ENCODE results near the gene UGT1A10.
"Not testable (repeated sequence)": the region's sequence is repeated elsewhere in the genome, so short reads cannot be mapped to it uniquely, and the experiment has no call there.

The UGT1A10 gene

DNA sequence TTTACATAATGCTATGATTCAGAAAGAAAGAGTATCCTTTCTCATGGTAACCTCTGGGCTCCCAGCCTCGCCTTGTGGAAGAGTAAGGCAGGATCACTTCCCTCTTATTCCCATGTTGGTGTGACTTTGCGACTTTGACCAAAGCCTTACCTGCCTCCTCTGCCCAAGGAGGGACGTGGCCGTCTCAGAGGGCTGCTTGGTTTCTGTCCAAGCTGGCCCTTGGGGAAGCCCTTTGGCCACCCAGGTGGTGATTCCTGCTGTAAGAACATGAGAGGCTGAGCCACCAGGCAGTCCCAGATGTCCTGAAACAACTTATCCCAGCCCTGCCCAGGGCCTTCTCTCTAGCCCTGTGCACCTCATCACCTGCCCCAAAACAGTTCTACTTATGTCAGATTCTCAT, 62.5 kb downstream of the UGT1A10 start:
- DNase-seq: no peak

DNA sequence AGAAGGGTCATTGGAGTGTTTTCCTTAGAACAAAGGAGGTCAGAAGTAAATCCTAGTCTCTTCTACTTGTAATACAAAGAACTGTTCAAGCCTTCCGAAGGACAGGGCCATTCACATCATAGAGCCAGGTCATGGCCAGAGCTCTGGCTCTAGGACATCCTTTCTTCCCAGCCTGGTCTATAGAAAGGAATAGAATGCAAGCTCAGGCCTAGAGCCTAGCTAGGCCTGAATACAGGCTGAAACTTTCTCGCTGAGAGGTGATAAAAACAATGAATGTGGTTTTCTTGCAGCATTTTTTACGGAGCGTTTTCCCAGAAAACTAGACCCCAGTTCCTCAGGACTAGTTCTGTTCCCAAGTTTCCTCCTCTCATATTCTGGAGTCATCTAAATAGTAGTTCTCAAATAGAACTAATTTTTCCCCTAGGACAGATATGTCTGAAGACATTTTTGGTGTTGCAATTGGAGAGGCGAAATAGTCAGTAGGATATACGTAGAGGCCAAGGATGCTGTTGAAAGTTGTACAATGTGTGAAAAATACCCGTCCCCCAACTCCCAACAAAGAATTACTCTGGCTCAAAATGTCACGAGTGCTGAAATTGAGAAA, 63.3 kb downstream of the UGT1A10 start:
- no peak for DNase-seq

DNA sequence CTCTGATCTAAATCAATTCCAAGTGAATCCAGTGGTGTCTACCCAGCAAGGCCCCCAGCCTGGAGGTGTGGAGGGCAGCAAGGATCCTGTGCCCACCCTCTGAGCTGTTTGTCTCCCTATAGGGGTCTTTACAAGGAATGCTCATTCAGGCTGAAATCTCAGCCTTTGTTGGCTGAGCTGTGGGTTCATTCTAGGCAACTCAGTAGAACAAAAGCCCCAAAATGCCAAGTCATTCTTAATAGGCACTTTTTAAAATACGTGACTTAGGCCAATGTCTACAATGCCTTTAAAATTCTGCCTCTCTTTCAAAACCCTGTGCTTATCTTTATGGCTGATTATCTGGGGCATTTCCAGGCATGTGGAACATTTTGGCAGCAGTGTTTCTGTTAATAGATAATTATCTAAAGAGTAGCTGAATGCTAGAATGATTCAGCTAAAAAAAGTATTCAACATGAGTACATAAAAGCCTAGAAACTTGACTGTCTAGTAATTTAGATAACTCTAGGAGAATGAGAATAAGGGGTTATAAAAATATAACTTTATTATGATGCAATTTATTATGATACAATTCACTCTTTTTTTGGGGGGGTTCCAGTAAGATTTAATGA, 63.9 kb downstream of the UGT1A10 start:
- no peak for DNase-seq

DNA sequence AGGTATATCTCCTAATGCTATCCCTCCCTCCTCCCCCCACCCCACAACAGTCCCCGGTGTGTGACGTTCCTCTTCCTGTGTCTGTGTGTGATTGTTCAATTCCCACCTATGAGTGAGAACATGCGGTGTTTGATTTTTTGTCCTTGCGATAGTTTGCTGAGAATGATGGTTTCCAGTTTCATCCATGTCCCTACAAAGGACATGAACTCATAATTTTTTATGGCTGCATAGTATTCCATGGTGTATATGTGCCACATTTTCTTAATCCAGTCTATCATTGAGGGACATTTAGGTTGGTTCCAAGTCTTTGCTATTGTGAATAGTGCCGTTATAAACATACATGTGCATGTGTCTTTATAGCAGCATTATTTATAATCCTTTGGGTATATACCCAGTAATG, 64.6 kb downstream of the UGT1A10 start:
- DNase-seq: not testable (repeated sequence)

DNA sequence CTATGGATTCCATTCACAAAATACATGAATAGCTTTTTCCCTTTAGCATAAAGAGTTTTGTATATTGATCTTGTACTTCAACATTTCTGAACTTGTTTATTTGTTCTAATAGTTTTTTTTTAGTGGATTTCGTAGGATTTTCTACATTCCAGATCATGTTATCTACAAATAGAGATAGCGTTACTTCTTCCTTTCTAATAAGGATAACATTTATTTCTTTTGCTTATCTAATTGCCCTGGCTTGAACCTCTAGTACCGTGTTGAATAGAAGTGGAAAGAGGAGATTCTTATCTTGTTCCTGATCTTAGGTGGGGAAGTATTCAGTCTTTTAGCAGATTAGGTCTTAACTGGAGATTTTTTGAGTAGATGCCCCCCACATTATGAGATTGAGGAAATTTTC, 66.0 kb downstream of the UGT1A10 start:
- DNase-seq: no peak

DNA sequence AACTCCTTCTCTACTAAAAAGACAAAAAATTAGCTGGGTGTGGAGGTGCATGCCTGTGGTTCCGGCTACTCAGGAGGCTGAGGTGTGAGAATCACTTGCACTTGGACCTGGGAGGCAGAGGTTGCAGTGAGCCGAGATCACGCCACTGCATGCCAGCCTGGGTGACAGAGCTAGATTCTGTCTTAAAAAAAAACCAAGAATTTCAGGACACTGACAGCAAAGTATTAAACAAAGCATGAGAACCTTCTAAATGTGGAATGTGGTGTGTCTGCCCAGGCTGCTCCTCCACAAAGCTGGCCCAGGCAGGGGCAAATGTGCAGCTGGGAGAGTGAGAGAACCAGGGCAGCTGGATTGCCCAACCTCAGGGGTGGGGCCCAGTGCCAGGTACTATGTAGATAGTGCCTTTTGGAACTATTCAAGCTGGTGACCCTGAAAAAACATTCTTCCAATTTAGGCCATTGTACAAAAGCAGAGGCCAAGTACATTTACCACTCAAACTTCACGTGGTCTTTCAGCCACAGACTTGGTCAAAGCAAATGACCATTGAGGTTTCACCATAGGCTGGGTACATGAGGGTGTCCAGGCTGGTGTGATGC, 69.8 kb downstream of the UGT1A10 start:
- DNase-seq: no peak

DNA sequence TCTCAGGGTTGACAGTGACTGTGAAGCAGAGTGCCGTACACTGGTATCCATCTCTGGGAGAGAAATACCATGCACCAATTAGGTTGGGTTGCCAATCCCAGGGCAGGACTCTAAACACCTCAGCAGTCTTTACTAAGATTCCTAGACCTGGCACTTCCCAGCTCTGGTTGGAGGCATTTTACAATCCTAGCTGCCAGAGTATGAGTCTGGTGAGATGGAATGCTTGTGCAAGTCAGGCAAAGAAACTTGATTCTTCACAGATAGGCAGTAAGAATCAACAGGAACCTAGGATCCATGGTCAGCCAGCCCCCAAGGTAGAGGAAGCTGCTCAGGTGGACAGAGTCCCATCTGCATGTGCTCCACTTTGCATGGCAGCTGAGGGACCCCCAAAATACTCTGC, 70.5 kb downstream of the UGT1A10 start:
- DNase-seq: no peak

DNA sequence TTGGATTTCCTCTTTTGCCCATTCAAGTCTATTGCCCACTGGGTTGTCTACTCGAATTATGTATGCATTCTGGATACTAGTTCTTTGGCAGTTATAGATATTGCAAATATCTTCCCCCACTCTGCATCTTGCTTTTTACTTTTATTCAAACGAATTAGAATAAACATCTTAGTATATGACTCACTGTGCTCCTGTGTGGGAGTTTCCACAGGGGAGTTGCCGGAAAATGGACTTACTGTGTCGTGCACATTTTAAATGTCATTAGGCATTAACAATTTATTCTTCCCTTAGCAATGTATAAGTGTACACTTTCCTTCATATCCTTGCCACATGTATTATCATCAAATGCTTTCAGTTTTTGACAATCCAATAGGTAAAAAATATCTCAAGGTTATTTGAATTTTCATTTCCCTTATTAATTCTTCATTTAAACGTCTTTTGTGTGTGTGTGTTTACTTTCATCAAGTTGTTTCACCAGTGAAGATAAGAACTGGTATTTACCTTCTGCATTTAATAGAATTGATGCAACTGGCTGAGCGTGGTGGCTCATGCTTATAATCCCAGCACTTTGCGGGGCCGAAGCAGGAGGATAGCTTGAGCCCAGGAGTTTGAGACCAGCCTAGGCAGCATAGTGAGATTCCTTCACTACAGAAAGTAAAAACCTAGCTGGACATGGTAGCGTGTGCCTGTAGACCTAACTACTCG, 71.8 kb downstream of the UGT1A10 start:
- no peak for DNase-seq

DNA sequence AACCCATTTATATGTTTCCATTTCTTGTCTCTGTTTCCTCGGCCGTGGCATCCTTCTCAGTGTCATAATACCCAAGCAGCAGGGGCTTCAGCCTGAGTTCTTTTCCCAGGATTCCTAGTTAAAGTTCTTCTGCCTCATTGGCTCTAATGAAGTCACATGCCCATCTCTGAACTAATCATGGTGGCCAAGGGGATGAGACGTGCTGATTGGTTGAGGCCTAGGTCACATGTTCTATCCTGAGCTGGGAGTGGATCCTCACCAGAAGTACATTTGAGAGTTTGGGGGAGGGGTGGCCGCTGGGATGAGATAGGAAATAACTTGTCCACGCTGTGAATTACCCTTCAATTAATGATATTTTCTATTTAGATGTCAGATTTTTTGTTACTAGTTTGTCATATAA, 72.7 kb downstream of the UGT1A10 start:
- DNase-seq: no peak

DNA sequence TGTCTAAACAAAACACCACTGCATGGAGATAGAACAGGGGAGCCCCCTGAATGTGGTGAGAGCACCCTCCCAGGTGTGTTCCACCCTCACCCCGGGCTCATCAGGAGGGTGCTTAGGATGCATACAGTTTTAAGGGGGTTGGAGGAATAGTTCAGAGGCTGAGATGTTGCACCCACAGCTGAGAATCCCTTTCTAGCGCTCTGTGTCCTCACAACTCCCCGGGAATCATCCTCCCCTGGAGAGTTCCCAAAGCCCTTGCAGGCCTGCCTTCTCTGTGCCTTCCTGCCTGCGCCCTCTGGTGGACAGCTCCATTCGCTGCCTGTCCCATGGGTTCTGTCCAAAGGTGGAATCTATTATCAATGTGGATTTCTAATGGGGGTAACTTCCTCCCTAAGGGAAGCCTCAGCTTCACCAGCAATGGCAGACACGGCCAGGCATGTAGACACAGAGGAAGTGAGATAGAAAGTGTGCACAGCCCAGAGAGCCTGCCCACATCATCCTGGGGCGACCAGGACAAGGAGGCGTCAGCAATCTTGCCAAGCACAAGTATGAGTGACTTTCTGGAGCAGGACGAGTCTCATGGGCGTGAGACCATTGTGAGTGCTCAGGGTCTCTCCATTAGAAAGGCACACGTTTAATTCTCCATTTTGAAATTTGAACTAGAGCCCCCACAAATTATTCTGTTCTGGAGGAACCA, 75.2 kb downstream of the UGT1A10 start:
- DNase-seq: no peak

DNA sequence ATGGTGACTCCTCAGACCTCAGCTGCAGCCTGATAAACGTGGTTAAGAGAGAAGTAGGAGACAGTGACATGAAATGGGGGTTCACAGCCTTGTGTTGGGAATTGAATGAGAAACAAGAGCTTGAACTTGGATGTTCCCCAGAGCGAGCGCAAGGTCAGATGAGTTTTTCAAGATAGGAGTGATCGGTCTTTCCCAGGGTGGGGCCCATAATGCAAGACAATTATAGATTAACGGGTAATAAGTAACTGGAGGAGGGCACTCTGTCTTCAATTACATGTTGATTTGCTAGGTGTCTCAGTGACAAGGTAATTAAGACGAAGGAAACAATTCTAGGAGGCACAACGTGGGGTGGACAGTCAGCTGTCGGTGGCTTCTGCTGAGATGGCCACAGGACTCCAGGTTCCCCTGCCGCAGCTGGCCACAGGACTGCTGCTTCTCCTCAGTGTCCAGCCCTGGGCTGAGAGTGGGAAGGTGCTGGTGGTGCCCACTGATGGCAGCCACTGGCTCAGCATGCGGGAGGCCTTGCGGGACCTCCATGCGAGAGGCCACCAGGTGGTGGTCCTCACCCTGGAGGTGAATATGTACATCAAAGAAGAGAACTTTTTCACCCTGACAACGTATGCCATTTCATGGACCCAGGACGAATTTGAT, 76.5 kb downstream of the UGT1A10 start, which contains the start of gene UGT1A5:
Gene UGT1A5, plus strand, starts transcription at position 297 of the 651 bp plus-strand sequence. Its CDS starts 85 bp downstream, at position 382.
- DNase-seq: no peak

DNA sequence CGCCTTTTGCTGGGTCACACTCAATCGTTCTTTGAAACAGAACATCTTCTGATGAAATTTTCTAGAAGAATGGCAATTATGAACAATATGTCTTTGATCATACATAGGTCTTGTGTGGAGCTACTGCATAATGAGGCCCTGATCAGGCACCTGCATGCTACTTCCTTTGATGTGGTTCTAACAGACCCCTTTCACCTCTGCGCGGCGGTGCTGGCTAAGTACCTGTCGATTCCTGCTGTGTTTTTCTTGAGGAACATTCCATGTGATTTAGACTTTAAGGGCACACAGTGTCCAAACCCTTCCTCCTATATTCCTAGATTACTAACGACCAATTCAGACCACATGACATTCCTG, 77.0 kb downstream of the UGT1A10 start:
- DNase-seq: no peak

DNA sequence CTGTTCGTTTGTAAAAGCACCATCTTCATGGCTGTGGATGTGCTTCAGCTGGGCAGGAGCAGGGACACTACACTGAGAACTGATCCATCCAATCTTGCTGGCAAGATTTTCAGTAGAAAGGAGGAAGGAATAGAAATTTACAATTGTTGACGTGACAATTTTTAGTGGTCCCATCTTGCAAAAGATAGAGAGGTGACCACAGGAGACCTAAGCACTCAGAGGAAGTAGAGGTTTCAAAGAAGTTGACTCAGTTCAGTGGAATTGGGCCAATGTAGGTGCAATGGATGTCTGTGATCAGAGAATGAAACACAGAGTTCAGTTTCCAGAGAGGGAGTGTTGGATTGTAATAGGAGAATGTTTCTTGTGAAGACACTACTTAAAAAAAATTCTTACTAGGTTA, 77.9 kb downstream of the UGT1A10 start:
- DNase-seq: no peak

DNA sequence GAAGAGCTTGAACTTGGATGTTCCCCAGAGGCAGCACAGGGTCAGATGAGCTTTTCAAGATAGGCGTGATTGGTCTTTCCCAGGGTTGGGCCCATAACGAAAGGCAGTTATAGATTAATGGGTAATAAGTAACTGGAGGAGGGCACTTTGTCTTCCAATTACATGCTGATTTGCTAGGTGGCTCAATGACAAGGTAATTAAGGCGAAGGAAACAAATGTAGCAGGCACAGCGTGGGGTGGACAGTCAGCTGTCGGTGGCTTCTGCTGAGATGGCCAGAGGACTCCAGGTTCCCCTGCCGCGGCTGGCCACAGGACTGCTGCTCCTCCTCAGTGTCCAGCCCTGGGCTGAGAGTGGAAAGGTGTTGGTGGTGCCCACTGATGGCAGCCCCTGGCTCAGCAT, 82.3 kb downstream of the UGT1A10 start, which contains the start of gene UGT1A4:
Gene UGT1A4, plus strand, starts transcription at position 185 of the 400 bp plus-strand sequence. Its CDS starts 85 bp downstream, at position 270.
- no peak for DNase-seq

DNA sequence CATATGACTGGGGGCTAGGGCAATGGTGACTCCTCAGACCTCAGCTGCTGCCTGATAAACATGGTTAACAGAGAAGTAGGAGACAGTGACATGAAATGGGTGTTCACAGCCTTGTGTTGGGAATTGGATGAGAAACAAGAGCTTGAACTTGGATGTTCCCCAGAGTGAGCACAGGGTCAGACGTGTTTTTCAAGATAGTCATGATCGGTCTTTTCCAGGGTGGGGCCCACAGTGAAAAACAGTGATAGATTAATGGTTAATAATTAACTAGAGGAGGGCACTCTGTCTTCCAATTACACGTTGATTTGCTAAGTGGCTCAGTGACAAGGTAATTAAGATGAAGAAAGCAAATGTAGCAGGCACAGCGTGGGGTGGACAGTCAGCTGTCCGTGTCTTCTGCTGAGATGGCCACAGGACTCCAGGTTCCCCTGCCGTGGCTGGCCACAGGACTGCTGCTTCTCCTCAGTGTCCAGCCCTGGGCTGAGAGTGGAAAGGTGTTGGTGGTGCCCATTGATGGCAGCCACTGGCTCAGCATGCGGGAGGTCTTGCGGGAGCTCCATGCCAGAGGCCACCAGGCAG, 92.6 kb downstream of the UGT1A10 start, which contains the start of gene UGT1A3:
Gene UGT1A3, plus strand, starts transcription at position 320 of the 579 bp plus-strand sequence. Its CDS starts 85 bp downstream, at position 405.
- no peak for DNase-seq

DNA sequence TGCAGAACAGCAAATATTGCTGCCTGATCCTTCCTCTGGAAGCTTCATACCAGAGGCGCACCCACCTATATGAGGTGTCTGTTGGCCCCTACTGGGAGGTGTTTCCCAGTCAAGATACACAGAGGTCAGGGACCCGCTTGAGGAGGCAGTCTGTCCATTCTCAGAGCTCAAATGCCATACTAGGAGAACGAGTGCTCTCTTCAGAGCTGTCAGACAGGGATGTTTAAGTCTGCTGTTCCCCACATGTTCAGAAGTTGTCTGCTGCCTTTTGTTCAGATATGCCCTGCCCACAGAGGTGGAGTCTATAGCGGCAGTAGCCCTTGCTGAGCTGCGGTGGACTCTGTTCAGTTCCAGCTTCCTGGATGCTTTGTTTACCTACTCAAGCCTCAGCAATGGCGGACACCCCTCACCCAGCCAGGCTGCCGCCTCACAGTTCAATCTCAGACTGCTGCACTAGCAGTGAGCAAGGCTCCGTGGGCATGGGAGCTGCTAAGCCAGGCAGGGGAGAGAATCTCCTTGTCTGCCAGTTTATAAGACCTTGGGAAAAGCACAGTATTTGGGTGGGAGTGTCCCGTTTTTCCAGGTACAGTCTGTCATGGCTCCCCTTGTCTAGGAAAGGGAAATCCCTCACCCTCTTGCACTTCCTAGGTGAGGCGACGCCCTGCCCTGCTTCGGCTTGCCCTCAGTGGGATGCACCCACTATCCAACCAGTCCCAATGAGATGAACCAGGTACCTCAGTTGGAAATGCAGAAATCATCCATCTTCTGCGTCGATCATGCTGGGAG, 100.8 kb downstream of the UGT1A10 start:
- not testable (repeated sequence) for DNase-seq

DNA sequence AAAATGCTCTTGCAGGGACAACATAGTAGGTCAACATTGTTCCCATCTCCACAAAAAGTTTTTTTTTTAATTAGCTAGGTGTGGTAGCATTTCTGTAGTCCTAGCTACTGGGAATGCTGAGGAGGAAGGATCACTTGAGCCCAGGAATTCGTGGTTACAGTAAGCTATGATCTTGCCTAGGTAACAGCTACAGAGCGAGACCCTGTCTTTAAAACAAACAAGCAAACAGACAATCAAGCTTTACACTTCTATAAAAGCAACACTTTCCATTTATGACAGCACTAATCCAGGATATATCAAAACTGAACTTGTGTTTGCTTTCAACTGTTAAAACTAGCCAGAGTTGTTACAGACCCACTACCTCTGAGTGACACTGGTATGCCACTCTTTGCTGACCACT, 104.6 kb downstream of the UGT1A10 start:
- no peak for DNase-seq

DNA sequence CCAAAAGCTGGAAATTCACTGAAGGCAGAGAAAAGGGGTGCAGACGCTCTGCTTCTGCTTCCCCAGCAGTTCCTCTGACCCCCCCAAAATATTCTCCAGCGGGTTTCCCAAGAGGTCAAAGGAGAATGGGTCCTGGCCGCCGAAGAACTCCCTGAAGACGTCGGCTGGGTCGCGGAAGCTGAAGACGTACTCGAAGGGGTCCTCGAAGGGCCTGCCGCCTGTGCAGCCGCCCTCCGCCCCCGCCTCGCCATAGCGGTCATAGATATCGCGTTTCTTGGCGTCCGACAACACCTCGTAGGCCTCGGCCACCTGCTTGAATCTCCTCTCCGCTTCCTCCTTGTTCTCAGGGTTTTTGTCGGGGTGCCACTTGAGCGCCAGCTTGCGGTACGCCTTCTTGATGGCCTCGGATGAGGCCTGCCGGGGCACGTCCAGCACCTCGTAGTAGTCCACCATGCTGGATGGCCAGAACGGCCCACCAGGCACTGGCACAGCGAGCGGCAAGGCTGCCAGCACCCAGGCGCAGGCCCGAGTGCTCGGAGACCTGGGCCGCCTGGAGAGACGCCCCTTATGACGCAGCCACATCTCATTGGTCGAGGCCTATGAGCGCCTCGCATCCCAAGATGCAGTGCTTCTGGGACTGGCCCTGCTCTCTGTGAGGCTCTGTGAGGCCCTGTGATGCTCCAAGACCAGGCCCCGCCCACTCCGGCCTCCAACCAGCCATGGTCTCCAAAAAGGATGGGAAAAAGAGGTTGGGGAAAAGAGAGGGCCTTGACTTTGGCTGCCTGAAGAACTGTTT, 107.4 kb downstream of the UGT1A10 start:
- no peak for DNase-seq

DNA sequence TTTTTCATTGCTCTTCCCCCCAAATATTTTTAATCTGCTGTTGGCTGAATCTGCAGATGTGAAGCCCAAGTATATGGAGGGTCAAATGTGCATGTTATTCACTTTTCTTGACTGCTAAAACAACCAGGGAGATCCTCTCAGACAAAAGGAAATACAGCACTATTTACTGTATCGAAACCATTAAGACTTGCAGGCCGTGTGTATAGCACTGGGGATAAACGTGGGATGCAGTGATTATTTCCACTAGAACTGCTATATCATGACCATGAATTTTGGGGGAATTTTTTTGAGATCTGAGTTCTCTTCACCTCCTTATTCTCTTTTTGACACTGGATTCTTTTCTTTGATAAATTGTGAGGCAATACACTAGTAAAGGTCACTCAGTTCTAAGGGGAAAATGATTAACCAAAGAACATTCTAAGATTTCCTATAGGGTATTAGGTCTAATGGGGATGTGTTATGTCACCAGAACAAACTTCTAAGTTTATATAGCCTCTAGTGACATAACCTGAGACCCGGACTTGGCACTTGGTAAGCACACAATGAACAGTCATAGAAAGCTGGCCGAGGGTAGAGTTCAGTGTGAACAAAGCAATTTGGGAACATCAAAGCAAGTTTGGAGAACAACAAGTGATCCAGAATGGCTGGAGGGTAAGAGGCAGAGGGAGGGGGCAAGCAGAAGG, 109.0 kb downstream of the UGT1A10 start:
- no peak for DNase-seq

DNA sequence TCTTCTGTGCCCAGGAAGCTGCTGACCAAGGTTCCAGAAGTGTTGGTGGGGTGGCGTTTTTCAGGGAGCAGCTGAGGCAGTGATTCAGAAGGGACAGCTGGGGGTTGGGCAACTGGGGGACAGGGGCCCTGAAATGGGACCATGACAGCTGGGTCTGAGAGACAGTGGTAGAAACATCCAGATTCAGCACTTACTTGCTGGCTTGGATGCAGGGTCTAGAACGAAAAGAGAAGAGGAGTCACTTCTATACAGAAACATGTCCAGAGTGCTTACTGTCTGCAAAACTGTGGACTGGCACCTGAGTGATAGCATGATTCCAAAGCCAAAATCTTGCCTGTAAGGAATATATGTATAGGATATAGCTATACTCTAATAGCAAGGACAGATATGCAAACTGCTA, 109.6 kb downstream of the UGT1A10 start:
- not testable (repeated sequence) for DNase-seq

All from NCI-H1436 treated with DMSO at 0.1 percent for 48 hours (cell line).